ENCODE measurements around the gene ERBB4. TPM values are rescaled to one million over a fixed set of nuclear protein-coding genes. Genes with fewer than 3 reads are reported as not detected.

Gene ERBB4
- total RNA-seq, 4 donors from 2014 or later, result 0.16 to 12.7 (median 0.27) TPM; not detected in 1

- in situ Hi-C loops (cut with MboI; ENCODE audit: low pct_ligation_motif_present in 1 of 4, low pct_unique_long_range_greater_than_20kb in 1 of 4, low sequenced_read_pairs in 3 of 4), result no loop called here
- intact Hi-C loops (cut with DNase I; ENCODE audit: low total_unique reads), result no loop called here
Observed at GRCh38 chr2:211477537-211478275, 1060.9 kb downstream of the ERBB4 start.

GRCh38 chr2:211473116-211473515, 1065.5 kb downstream of the ERBB4 start:
- DNase-seq, result no peak
- in situ Hi-C loops (cut with MboI; ENCODE audit: low pct_ligation_motif_present in 1 of 4, low pct_unique_long_range_greater_than_20kb in 1 of 4, low sequenced_read_pairs in 3 of 4) (no loop called here), intact Hi-C loops (cut with DNase I; ENCODE audit: low total_unique reads) (no loop called here)
- H3K4me1 ChIP-seq, result no peaks in the 10 kb centered on the region
- H3K4me3 ChIP-seq, result no peak overlapping the region
- H3K9me3 ChIP-seq, result no peaks in the 10 kb centered on the region
- no peaks in the 10 kb centered on the region for H3K27me3 ChIP-seq
- TF ChIP-seq CTCF (IDR thresholded peaks at IDR 0.05), result no peak
- no peak for TF ChIP-seq EP300 (IDR thresholded peaks at IDR 0.05; ENCODE audit: low read depth)
- no peak for TF ChIP-seq POLR2A (IDR thresholded peaks at IDR 0.05)
- no peak for TF ChIP-seq POLR2AphosphoS5 (IDR thresholded peaks at IDR 0.05)
- no peak overlapping the region for H3K27ac ChIP-seq
- H3K36me3 ChIP-seq, result no peaks in the 10 kb centered on the region

More at GRCh38 chr2:211477537-211478275, 1060.9 kb downstream of the ERBB4 start:
- 61 to 73% methylated on average over 2 of the region's 2 CpGs for WGBS, 2 donors (ENCODE audit: low coverage in 1 of 2)
- no peak for DNase-seq
- no peak overlapping the region for H3K27ac ChIP-seq
- H3K9me3 ChIP-seq, result no peaks in the 10 kb centered on the region
- no peak for TF ChIP-seq POLR2A (IDR thresholded peaks at IDR 0.05)
- no peak for TF ChIP-seq CTCF (IDR thresholded peaks at IDR 0.05)
- no peak for TF ChIP-seq EP300 (IDR thresholded peaks at IDR 0.05; ENCODE audit: low read depth)
- no peak for TF ChIP-seq POLR2AphosphoS5 (IDR thresholded peaks at IDR 0.05)
- no peak overlapping the region for H3K4me3 ChIP-seq
- H3K36me3 ChIP-seq, result no peaks in the 10 kb centered on the region
- H3K4me1 ChIP-seq, result no peaks in the 10 kb centered on the region
- no peaks in the 10 kb centered on the region for H3K27me3 ChIP-seq

GRCh38 chr2:211469664-211470059, 1068.9 kb downstream of the ERBB4 start:
- H3K4me3 ChIP-seq, result no peak overlapping the region
- WGBS, 2 donors (ENCODE audit: low coverage in 1 of 2), result 71 to 79% methylated on average over 3 of the region's 3 CpGs
- no peak overlapping the region for H3K27ac ChIP-seq
- in situ Hi-C loops (cut with MboI; ENCODE audit: low pct_ligation_motif_present in 1 of 4, low pct_unique_long_range_greater_than_20kb in 1 of 4, low sequenced_read_pairs in 3 of 4), result no loop called here
- H3K36me3 ChIP-seq, result no peaks in the 10 kb centered on the region
- H3K27me3 ChIP-seq, result no peaks in the 10 kb centered on the region
- DNase-seq, result no peak
- intact Hi-C loops (cut with DNase I; ENCODE audit: low total_unique reads), result no loop called here
- TF ChIP-seq POLR2AphosphoS5 (IDR thresholded peaks at IDR 0.05) (no peak), EP300 (IDR thresholded peaks at IDR 0.05; ENCODE audit: low read depth) (no peak), CTCF (IDR thresholded peaks at IDR 0.05) (no peak), POLR2A (IDR thresholded peaks at IDR 0.05) (no peak)
- H3K9me3 ChIP-seq, result no peaks in the 10 kb centered on the region
- no peaks in the 10 kb centered on the region for H3K4me1 ChIP-seq

GRCh38 chr2:211468877-211469663, 1069.5 kb downstream of the ERBB4 start:
- TF ChIP-seq POLR2AphosphoS5 (IDR thresholded peaks at IDR 0.05) (no peak), EP300 (IDR thresholded peaks at IDR 0.05; ENCODE audit: low read depth) (no peak), CTCF (IDR thresholded peaks at IDR 0.05) (no peak), POLR2A (IDR thresholded peaks at IDR 0.05) (no peak)
- WGBS, 2 donors (ENCODE audit: low coverage in 1 of 2), result 46 to 65% methylated on average over 3 to 4 of the region's 4 CpGs
- intact Hi-C loops (cut with DNase I; ENCODE audit: low total_unique reads), result no loop called here
- no peak overlapping the region for H3K27ac ChIP-seq
- no peaks in the 10 kb centered on the region for H3K4me1 ChIP-seq
- no peaks in the 10 kb centered on the region for H3K36me3 ChIP-seq
- no peak for DNase-seq
- no peak overlapping the region for H3K4me3 ChIP-seq
- in situ Hi-C loops (cut with MboI; ENCODE audit: low pct_ligation_motif_present in 1 of 4, low pct_unique_long_range_greater_than_20kb in 1 of 4, low sequenced_read_pairs in 3 of 4), result no loop called here
- no peaks in the 10 kb centered on the region for H3K27me3 ChIP-seq
- H3K9me3 ChIP-seq, result no peaks in the 10 kb centered on the region

All from transverse colon (tissue), 4 donors.